Neural cell (in vitro differentiated cells): ENCODE data around the gene THRB. TPM values are rescaled to one million over a fixed set of nuclear protein-coding genes. Genes with fewer than 3 reads are reported as not detected.

Source experiments
- H2AFZ ChIP-seq: fragments of 200-600, 300-800 bp; sonication (generic), shearing (Covaris generic); 2 replicates; pipeline ENCODE4 v1.6.0; 2014; ENCODE audit warnings: low read depth, mild to moderate bottlenecking, antibody characterized with exemption, low read length, moderate library complexity
- H3F3A ChIP-seq: fragments of 200-600 bp; shearing (Covaris generic); 2 replicates; pipeline ENCODE4 v1.6.1; 2016; ENCODE audit warnings: mild to moderate bottlenecking, moderate library complexity, mixed read lengths, antibody characterized with exemption, low read length; ENCODE audit not compliant: insufficient read depth, poor library complexity, severe bottlenecking
- H3K27ac ChIP-seq: fragments of 200-600, 300-800 bp; sonication (generic), shearing (Covaris generic); 2 replicates; pipeline ENCODE4 v1.5.1; 2014; ENCODE audit warnings: mild to moderate bottlenecking, low read length, moderate library complexity
- H3K27me3 ChIP-seq: fragments of 300-800, 200-600 bp; sonication (generic), shearing (Covaris generic); 2 replicates; pipeline ENCODE4 v1.6.0; 2014; ENCODE audit warnings: mild to moderate bottlenecking, low read depth, low read length, moderate library complexity; ENCODE audit not compliant: insufficient read depth
- H3K36me3 ChIP-seq: fragments of 300-800, 200-600 bp; sonication (generic), shearing (Covaris generic); 2 replicates; pipeline ENCODE4 v1.5.1; 2014; ENCODE audit warnings: mild to moderate bottlenecking, antibody characterized with exemption, low read length, moderate library complexity; ENCODE audit not compliant: insufficient read depth
- H3K4me2 ChIP-seq: fragments of 300-800, 200-600 bp; sonication (generic), shearing (Covaris generic); 2 replicates; pipeline ENCODE4 v1.6.0; 2014; ENCODE audit warnings: mild to moderate bottlenecking, low read length
- H3K4me3 ChIP-seq: fragments of 300-800, 200-600 bp; sonication (generic), shearing (Covaris generic); 2 replicates; pipeline ENCODE4 v1.5.1; 2014; ENCODE audit warnings: mild to moderate bottlenecking, low read length, moderate library complexity
- H3K79me2 ChIP-seq: fragments of 200-600 bp; shearing (Covaris generic); replicated peaks from 2 replicates; pipeline ENCODE4 v1.6.0; 2014; ENCODE audit warnings: mild to moderate bottlenecking, low read length, moderate library complexity; ENCODE audit not compliant: insufficient read depth
- H3K9ac ChIP-seq: fragments of 300-800, 200-600 bp; sonication (generic), shearing (Covaris generic); 2 replicates; pipeline ENCODE4 v1.6.1; 2016; ENCODE audit warnings: mild to moderate bottlenecking, low read length, mixed read lengths
- H3K9me2 ChIP-seq: fragments of 200-600 bp; shearing (Covaris generic); 2 replicates; pipeline ENCODE4 v1.6.1; 2016; ENCODE audit warnings: mild to moderate bottlenecking, low read length, mixed read lengths; ENCODE audit not compliant: insufficient read depth
- H3K9me3 ChIP-seq: fragments of 200-600, 300-800 bp; sonication (generic), shearing (Covaris generic); 2 replicates; pipeline ENCODE4 v1.6.1; 2016; ENCODE audit warnings: mild to moderate bottlenecking, mixed run types, low read length, moderate library complexity, mixed read lengths
- H4K20me1 ChIP-seq: fragments of 200-600 bp; shearing (Covaris generic); 2 replicates; pipeline ENCODE4 v1.6.1; 2016; ENCODE audit warnings: mild to moderate bottlenecking, mixed run types; ENCODE audit not compliant: insufficient read depth
- EP300 ChIP-seq: fragments of 450-650 bp; conservative IDR thresholded peaks from 2 replicates; pipeline ENCODE4 v1.6.1; 2014; ENCODE audit warnings: antibody characterized with exemption, mild to moderate bottlenecking, moderate library complexity; ENCODE audit not compliant: poor library complexity, severe bottlenecking
- EZH2 ChIP-seq: fragments of 200-600, 300-800 bp; shearing (Covaris generic), sonication (generic); IDR thresholded peaks from 2 replicates; pipeline ENCODE4 v1.6.1; 2014; ENCODE audit warnings: antibody characterized with exemption, low read length, borderline replicate concordance, mild to moderate bottlenecking; ENCODE audit not compliant: insufficient read depth, poor library complexity, severe bottlenecking
- MXI1 ChIP-seq: fragments of 450-650 bp; conservative IDR thresholded peaks from 2 replicates; pipeline ENCODE4 v1.6.1; 2014; ENCODE audit warnings: antibody characterized with exemption, mild to moderate bottlenecking; ENCODE audit not compliant: poor library complexity, severe bottlenecking
- POLR2AphosphoS5 ChIP-seq: IDR thresholded peaks from 2 replicates; pipeline ENCODE4 v1.6.1; 2012
- RAD21 ChIP-seq: fragments of 450-650 bp; conservative IDR thresholded peaks from 2 replicates; pipeline ENCODE4 v1.6.1; 2014; ENCODE audit warnings: antibody characterized with exemption, mild to moderate bottlenecking, moderate library complexity
- SMC3 ChIP-seq: fragments of 450-650 bp; conservative IDR thresholded peaks from 2 replicates; pipeline ENCODE4 v1.6.1; 2014; ENCODE audit warnings: antibody characterized with exemption, mild to moderate bottlenecking, moderate library complexity; ENCODE audit not compliant: poor library complexity
- TAF1 ChIP-seq: IDR thresholded peaks from 2 replicates; pipeline ENCODE4 v1.6.1; 2012; ENCODE audit warnings: low read depth
- polyA plus RNA-seq: library from polyadenylated mRNA; depleted of rRNA; stranded (reverse); fragments of >200 nt; gene quantifications from 2 replicates; pipeline ENCODE4 v1.2.3, GENCODE V29; 2014
- TF ChIP-seq, protein P1 (sequence below): IDR thresholded peaks from 2 replicates; pipeline ENCODE4 v1.6.1; 2012; ENCODE audit warnings: borderline replicate concordance
- TF ChIP-seq, protein P2 (sequence below): fragments of 450-650 bp; IDR thresholded peaks from 2 replicates; pipeline ENCODE4 v1.5.1; 2014; ENCODE audit warnings: antibody characterized with exemption, mild to moderate bottlenecking, moderate library complexity; ENCODE audit not compliant: poor library complexity, severe bottlenecking

THRB gene
- polyA plus RNA-seq, 1 donor from 2014 or later = 1.7 TPM

DNA sequence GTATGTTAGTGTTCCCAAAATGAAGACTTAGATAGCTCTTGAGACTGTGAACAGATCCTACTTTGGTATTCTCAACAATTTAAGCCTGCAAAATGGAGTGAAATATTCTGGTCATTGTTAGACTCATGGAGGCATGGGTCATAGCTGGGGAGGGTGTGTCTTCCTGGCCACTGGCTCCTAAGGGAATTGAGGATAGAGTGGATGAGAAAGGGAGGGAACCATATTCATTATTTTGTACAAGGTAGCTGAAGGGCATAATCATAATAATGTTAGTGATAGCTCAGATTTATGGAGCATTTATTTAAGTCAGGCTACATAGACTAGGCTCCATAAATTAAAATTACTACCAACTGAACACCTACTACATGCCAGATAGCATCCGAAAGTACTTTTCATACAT lies 295.9 kb downstream of the THRB start:
- no peaks in the 10 kb centered on the region for H3K36me3 ChIP-seq
- no peak overlapping the region for H3K9ac ChIP-seq
- H3K27me3 ChIP-seq = no peaks in the 10 kb centered on the region
- TF ChIP-seq RAD21 (no peak), EP300 (no peak), SMC3 (no peak), TAF1 (no peak), EZH2 (no peak), POLR2AphosphoS5 (no peak), MXI1 (no peak)
- TF ChIP-seq, protein P1, sequence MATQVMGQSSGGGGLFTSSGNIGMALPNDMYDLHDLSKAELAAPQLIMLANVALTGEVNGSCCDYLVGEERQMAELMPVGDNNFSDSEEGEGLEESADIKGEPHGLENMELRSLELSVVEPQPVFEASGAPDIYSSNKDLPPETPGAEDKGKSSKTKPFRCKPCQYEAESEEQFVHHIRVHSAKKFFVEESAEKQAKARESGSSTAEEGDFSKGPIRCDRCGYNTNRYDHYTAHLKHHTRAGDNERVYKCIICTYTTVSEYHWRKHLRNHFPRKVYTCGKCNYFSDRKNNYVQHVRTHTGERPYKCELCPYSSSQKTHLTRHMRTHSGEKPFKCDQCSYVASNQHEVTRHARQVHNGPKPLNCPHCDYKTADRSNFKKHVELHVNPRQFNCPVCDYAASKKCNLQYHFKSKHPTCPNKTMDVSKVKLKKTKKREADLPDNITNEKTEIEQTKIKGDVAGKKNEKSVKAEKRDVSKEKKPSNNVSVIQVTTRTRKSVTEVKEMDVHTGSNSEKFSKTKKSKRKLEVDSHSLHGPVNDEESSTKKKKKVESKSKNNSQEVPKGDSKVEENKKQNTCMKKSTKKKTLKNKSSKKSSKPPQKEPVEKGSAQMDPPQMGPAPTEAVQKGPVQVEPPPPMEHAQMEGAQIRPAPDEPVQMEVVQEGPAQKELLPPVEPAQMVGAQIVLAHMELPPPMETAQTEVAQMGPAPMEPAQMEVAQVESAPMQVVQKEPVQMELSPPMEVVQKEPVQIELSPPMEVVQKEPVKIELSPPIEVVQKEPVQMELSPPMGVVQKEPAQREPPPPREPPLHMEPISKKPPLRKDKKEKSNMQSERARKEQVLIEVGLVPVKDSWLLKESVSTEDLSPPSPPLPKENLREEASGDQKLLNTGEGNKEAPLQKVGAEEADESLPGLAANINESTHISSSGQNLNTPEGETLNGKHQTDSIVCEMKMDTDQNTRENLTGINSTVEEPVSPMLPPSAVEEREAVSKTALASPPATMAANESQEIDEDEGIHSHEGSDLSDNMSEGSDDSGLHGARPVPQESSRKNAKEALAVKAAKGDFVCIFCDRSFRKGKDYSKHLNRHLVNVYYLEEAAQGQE = no peak
- TF ChIP-seq, protein P2, sequence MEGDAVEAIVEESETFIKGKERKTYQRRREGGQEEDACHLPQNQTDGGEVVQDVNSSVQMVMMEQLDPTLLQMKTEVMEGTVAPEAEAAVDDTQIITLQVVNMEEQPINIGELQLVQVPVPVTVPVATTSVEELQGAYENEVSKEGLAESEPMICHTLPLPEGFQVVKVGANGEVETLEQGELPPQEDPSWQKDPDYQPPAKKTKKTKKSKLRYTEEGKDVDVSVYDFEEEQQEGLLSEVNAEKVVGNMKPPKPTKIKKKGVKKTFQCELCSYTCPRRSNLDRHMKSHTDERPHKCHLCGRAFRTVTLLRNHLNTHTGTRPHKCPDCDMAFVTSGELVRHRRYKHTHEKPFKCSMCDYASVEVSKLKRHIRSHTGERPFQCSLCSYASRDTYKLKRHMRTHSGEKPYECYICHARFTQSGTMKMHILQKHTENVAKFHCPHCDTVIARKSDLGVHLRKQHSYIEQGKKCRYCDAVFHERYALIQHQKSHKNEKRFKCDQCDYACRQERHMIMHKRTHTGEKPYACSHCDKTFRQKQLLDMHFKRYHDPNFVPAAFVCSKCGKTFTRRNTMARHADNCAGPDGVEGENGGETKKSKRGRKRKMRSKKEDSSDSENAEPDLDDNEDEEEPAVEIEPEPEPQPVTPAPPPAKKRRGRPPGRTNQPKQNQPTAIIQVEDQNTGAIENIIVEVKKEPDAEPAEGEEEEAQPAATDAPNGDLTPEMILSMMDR = no peak
- no peaks in the 10 kb centered on the region for H3K9me3 ChIP-seq
- no peaks in the 10 kb centered on the region for H3F3A ChIP-seq
- no peak overlapping the region for H3K27ac ChIP-seq
- H2AFZ ChIP-seq = no peak overlapping the region
- H3K79me2 ChIP-seq = no peaks in the 10 kb centered on the region
- no peaks in the 10 kb centered on the region for H4K20me1 ChIP-seq
- no peak overlapping the region for H3K4me2 ChIP-seq
- H3K4me3 ChIP-seq = no peak overlapping the region
- no peaks in the 10 kb centered on the region for H3K9me2 ChIP-seq

DNA sequence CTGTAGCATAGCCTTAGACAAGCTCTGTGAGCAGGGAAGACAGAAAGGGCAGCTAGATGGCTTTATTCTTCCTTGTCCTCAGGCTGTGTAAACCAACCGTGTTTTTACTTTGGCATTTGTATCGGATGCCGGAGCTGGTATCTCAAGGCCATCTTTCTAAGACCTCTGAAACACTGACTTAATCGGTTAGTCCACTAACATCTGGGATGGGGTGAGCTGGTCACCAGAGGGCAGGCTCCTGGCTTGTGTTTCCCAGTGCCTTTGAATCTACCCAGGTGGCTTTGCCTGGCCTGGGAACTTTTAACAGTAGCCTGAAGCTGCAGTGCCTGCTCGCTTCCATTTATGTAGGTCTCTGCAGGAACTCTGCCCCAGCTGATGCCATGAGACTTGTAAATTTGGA lies 296.8 kb downstream of the THRB start:
- no peak overlapping the region for H3K4me2 ChIP-seq
- no peaks in the 10 kb centered on the region for H3K9me2 ChIP-seq
- no peaks in the 10 kb centered on the region for H3K36me3 ChIP-seq
- H3K79me2 ChIP-seq = no peaks in the 10 kb centered on the region
- H3K4me3 ChIP-seq = no peak overlapping the region
- no peak overlapping the region for H3K27ac ChIP-seq
- H3F3A ChIP-seq = no peaks in the 10 kb centered on the region
- H3K9me3 ChIP-seq = no peaks in the 10 kb centered on the region
- H4K20me1 ChIP-seq = no peaks in the 10 kb centered on the region
- H2AFZ ChIP-seq = no peak overlapping the region
- no peak for TF ChIP-seq TAF1
- no peak for TF ChIP-seq RAD21
- no peak for TF ChIP-seq EP300
- no peak for TF ChIP-seq SMC3
- TF ChIP-seq, protein P1 = no peak
- no peak for TF ChIP-seq POLR2AphosphoS5
- TF ChIP-seq, protein P2 = no peak
- H3K9ac ChIP-seq = no peak overlapping the region
- no peaks in the 10 kb centered on the region for H3K27me3 ChIP-seq
